ENCODE results near the gene PLEKHG1. TPM values are rescaled to one million over a fixed set of nuclear protein-coding genes. Genes with fewer than 3 reads are reported as not detected.

Gene PLEKHG1
- polyA plus RNA-seq, 1 donor (not counting 4 experiments of a cell fraction or from before 2014, with no cell fraction given), result 3.8 TPM

GRCh38 chr6:150601439-150601838 lies 1.8 kb downstream of the PLEKHG1 start:
- H3K79me2 ChIP-seq (ENCODE audit: control insufficient read depth, insufficient read depth, low read length), result no peaks in the 10 kb centered on the region
- H3K4me1 ChIP-seq (ENCODE audit: control insufficient read depth, extremely low read depth, insufficient read depth, low read length), result no peaks in the 10 kb centered on the region
- no peaks in the 10 kb centered on the region for H3K36me3 ChIP-seq (ENCODE audit: control insufficient read depth in 2 of 2, extremely low read depth in 1 of 2, insufficient read depth in 2 of 2, low read length in 2 of 2)
- H3K27ac ChIP-seq (ENCODE audit: control insufficient read depth, insufficient read depth, low read length), result no peak overlapping the region
- no peak for FAIRE-seq
- no peaks in the 10 kb centered on the region for H3K9me1 ChIP-seq (ENCODE audit: control insufficient read depth, extremely low read depth, insufficient read depth, low read length)
- no peak overlapping the region for H3K4me3 ChIP-seq (ENCODE audit: control insufficient read depth in 2 of 3, extremely low read depth in 1 of 3, insufficient read depth in 2 of 3, low read depth in 1 of 3, low read length in 3 of 3)
- no peak overlapping the region for H3K9ac ChIP-seq (ENCODE audit: control insufficient read depth, extremely low read depth, insufficient read depth, low read length)
- H2AFZ ChIP-seq (ENCODE audit: control insufficient read depth, low read length), result no peak overlapping the region
- dilution Hi-C loops (cut with MboI; ENCODE audit: extremely low pct_ligation_motif_present, low sequenced_read_pairs), result no loop called here
- TF ChIP-seq CTCF (optimal IDR thresholded peaks at IDR 0.05 in 1 of 3, IDR thresholded peaks at IDR 0.05 in 1 of 3, conservative IDR thresholded peaks at IDR 0.05 in 1 of 3; ENCODE audit: extremely low read depth in 1 of 3, insufficient read depth in 2 of 3, low read length in 3 of 3) (no peak), EZH2 (IDR thresholded peaks at IDR 0.05; ENCODE audit: low read length) (no peak)
- H4K20me1 ChIP-seq (ENCODE audit: control insufficient read depth, extremely low read depth, insufficient read depth, low read length), result no peaks in the 10 kb centered on the region
- peaks cover 25% of the 10 kb centered on the region for H3K27me3 ChIP-seq (ENCODE audit: control insufficient read depth, extremely low read depth, insufficient read depth, low read length)
- no peaks in the 10 kb centered on the region for H3K9me3 ChIP-seq (ENCODE audit: control insufficient read depth, low read depth, low read length)
- DNase-seq (ENCODE audit: low read depth, low spot score), result no peak
- no peak overlapping the region for H3K4me2 ChIP-seq (ENCODE audit: control insufficient read depth, extremely low read depth, insufficient read depth, low read depth, low read length)

- Histone ChIP-seq H3K4me1 (ENCODE audit: control insufficient read depth, extremely low read depth, insufficient read depth, low read length) (no peaks in the 10 kb centered on the region), H3K27ac (ENCODE audit: control insufficient read depth, insufficient read depth, low read length) (no peak overlapping the region), H3K9me3 (ENCODE audit: control insufficient read depth, low read depth, low read length) (no peaks in the 10 kb centered on the region), H3K9me1 (ENCODE audit: control insufficient read depth, extremely low read depth, insufficient read depth, low read length) (no peaks in the 10 kb centered on the region), H2AFZ (ENCODE audit: control insufficient read depth, low read length) (no peak overlapping the region), H3K4me2 (ENCODE audit: control insufficient read depth, extremely low read depth, insufficient read depth, low read depth, low read length) (no peak overlapping the region), H3K9ac (ENCODE audit: control insufficient read depth, extremely low read depth, insufficient read depth, low read length) (no peak overlapping the region), H3K79me2 (ENCODE audit: control insufficient read depth, insufficient read depth, low read length) (no peaks in the 10 kb centered on the region), H4K20me1 (ENCODE audit: control insufficient read depth, extremely low read depth, insufficient read depth, low read length) (no peaks in the 10 kb centered on the region), H3K27me3 (ENCODE audit: control insufficient read depth, extremely low read depth, insufficient read depth, low read length) (peaks cover 12% of the 10 kb centered on the region), H3K4me3 (ENCODE audit: control insufficient read depth in 2 of 3, extremely low read depth in 1 of 3, insufficient read depth in 2 of 3, low read depth in 1 of 3, low read length in 3 of 3) (no peak overlapping the region), H3K36me3 (ENCODE audit: control insufficient read depth in 2 of 2, extremely low read depth in 1 of 2, insufficient read depth in 2 of 2, low read length in 2 of 2) (no peaks in the 10 kb centered on the region)
- no peak for DNase-seq (ENCODE audit: low read depth, low spot score)
- no peak for TF ChIP-seq EZH2 (IDR thresholded peaks at IDR 0.05; ENCODE audit: low read length)
- TF ChIP-seq CTCF (optimal IDR thresholded peaks at IDR 0.05 in 1 of 3, IDR thresholded peaks at IDR 0.05 in 1 of 3, conservative IDR thresholded peaks at IDR 0.05 in 1 of 3; ENCODE audit: extremely low read depth in 1 of 3, insufficient read depth in 2 of 3, low read length in 3 of 3), result no peak
- no peak for FAIRE-seq
- dilution Hi-C loops (cut with MboI; ENCODE audit: extremely low pct_ligation_motif_present, low sequenced_read_pairs), result no loop called here
These were observed 3.5 kb downstream of the PLEKHG1 start for GRCh38 chr6:150603176-150603575.

Data from keratinocyte (primary cell).